ENCODE measurements around the gene TEX10.

DNA sequence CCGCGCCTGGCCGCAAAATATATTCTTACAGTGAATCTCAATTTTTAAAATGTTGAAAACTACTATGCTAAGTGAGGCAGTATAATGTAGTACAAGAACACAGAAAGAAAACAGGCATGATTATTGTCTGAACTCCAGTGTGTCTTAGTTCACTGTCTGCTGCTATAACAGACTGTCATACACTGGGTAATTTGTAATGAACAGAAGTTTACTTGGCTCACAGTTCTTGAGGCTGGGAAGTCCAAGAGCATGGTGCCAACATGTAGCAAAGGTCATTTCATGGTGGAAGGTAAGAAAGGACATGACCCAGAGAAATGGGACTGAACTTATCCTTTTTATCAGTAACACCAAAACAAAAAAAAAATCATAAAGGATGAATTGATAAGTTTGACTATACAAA, 19.9 kb upstream of the TEX10 start:
- TF ChIP-seq POLR2AphosphoS5 (IDR thresholded peaks at IDR 0.05; ENCODE audit: borderline replicate concordance, low read depth, low read length) (no peak), EZH2 (IDR thresholded peaks at IDR 0.05) (no peak)
